Keratinocyte (primary cell): ENCODE results near the gene MOB2. TPM values are rescaled to one million over a fixed set of nuclear protein-coding genes. Genes with fewer than 3 reads are reported as not detected.

Source experiments
- DNase-seq: peaks from one replicate; pipeline ENCODE4 v3.0.0-alpha.2; 2011; ENCODE audit warnings: low read depth, missing footprints, low spot score
- FAIRE-seq: peaks from 2 replicates; lab custom pipeline; 2011; peaks lifted over from hg19 to GRCh38; lab: Jason Lieb, UNC
- H2AFZ ChIP-seq: 2 replicates; pipeline ENCODE4 v1.6.0; 2012; ENCODE audit warnings: low read length, control low read depth, inconsistent platforms; ENCODE audit not compliant: control insufficient read depth
- H3K27ac ChIP-seq: 2 replicates; pipeline ENCODE4 v1.5.1; 2011; ENCODE audit warnings: low read length; ENCODE audit not compliant: control insufficient read depth, insufficient read depth
- H3K27me3 ChIP-seq: 3 replicates; pipeline ENCODE4 v1.6.0; 2011; ENCODE audit warnings: low read length; ENCODE audit not compliant: control insufficient read depth, insufficient read depth; ENCODE audit errors: extremely low read depth
- H3K36me3 ChIP-seq, 2 experiments: 2 replicates in 1 of 2; 3 replicates in 1 of 2; pipeline ENCODE4 v1.5.1; 2011; ENCODE audit warnings: low read length in 2 of 2, mild to moderate bottlenecking in 1 of 2; ENCODE audit not compliant: control insufficient read depth in 2 of 2, insufficient read depth in 2 of 2; ENCODE audit errors: extremely low read depth in 1 of 2
- H3K4me1 ChIP-seq: 3 replicates; pipeline ENCODE4 v1.5.1; 2011; ENCODE audit warnings: low read length; ENCODE audit not compliant: control insufficient read depth, insufficient read depth; ENCODE audit errors: extremely low read depth
- H3K4me2 ChIP-seq: 3 replicates; pipeline ENCODE4 v1.6.0; 2011; ENCODE audit warnings: low read depth, low read length; ENCODE audit not compliant: control insufficient read depth, insufficient read depth; ENCODE audit errors: extremely low read depth
- H3K4me3 ChIP-seq, 3 experiments: fragments of 200-600 bp in 1 of 3; sonication (generic) in 1 of 3; 2 replicates in 2 of 3; 3 replicates in 1 of 3; pipeline ENCODE4 v1.5.1; 2011 to 2016; ENCODE audit warnings: low read length in 3 of 3, mild to moderate bottlenecking in 3 of 3, control low read depth in 2 of 3, inconsistent platforms in 1 of 3, low read depth in 1 of 3, mixed read lengths in 1 of 3, mixed run types in 1 of 3, moderate library complexity in 1 of 3; ENCODE audit not compliant: control insufficient read depth in 2 of 3, insufficient read depth in 2 of 3; ENCODE audit errors: extremely low read depth in 1 of 3
- H3K79me2 ChIP-seq: 2 replicates; pipeline ENCODE4 v1.6.0; 2012; ENCODE audit warnings: low read length; ENCODE audit not compliant: control insufficient read depth, insufficient read depth
- H3K9ac ChIP-seq: 3 replicates; pipeline ENCODE4 v1.6.0; 2011; ENCODE audit warnings: low read length; ENCODE audit not compliant: control insufficient read depth, insufficient read depth; ENCODE audit errors: extremely low read depth
- H3K9me1 ChIP-seq: 3 replicates; pipeline ENCODE4 v1.6.0; 2011; ENCODE audit warnings: low read length; ENCODE audit not compliant: control insufficient read depth, insufficient read depth; ENCODE audit errors: extremely low read depth
- H3K9me3 ChIP-seq: 2 replicates; pipeline ENCODE4 v1.5.1; 2012; ENCODE audit warnings: low read depth, low read length; ENCODE audit not compliant: control insufficient read depth
- H4K20me1 ChIP-seq: 3 replicates; pipeline ENCODE4 v1.6.0; 2011; ENCODE audit warnings: low read length; ENCODE audit not compliant: control insufficient read depth, insufficient read depth; ENCODE audit errors: extremely low read depth
- CTCF ChIP-seq, 3 experiments: IDR thresholded peaks in 1 of 3; conservative IDR thresholded peaks in 1 of 3; optimal IDR thresholded peaks in 1 of 3; 2 replicates in 2 of 3; 3 replicates in 1 of 3; pipeline versions ENCODE3 to v1.5.1; 2011; ENCODE audit warnings: low read length in 3 of 3, mild to moderate bottlenecking in 3 of 3, moderate library complexity in 2 of 3, control low read depth in 1 of 3, inconsistent platforms in 1 of 3; ENCODE audit not compliant: insufficient read depth in 2 of 3; ENCODE audit errors: extremely low read depth in 1 of 3
- EZH2 ChIP-seq: IDR thresholded peaks from one replicate; pipeline ENCODE4 v1.6.1; 2012; ENCODE audit warnings: inconsistent platforms, mild to moderate bottlenecking, low read length, moderate library complexity
- dilution Hi-C: fragments of 300-500 bp; cut with MboI; formaldehyde crosslinking; loops from one replicate; pipeline ENCODE4 v1.7.0; 2020; ENCODE audit warnings: low sequenced_read_pairs; ENCODE audit not compliant: extremely low pct_ligation_motif_present
- polyA plus RNA-seq, 5 experiments: library from polyadenylated mRNA; depleted of rRNA in 3 of 5; stranded (reverse) in 3 of 5; stranded (forward) in 1 of 5; unstranded in 1 of 5; fragments of >200 nt; gene quantifications; 1 replicate in 1 of 5; 2 replicates in 3 of 5; 3 replicates in 1 of 5; pipeline versions ENCODE4 v1.2.1 to v1.2.3, GENCODE V29; 2011 to 2012; ENCODE audit warnings: missing spikeins in 2 of 5, low read depth in 1 of 5, low replicate concordance in 1 of 5

Gene MOB2
- polyA plus RNA-seq, 1 donor (not counting 4 experiments of a cell fraction or from before 2014, with no cell fraction given) = 37.7 TPM

GRCh38 chr11:1479006-1479677, 7.4 kb downstream of the MOB2 start:
- Histone ChIP-seq H4K20me1 (peaks cover 11% of the 10 kb centered on the region), H3K79me2 (peaks cover 18% of the 10 kb centered on the region), H3K9me3 (no peaks in the 10 kb centered on the region), H3K9me1 (no peaks in the 10 kb centered on the region), H3K9ac (no peak overlapping the region), H3K36me3 (peaks cover 18 to 28% of the 10 kb centered on the region in 2 experiments), H3K4me3 (no peak overlapping the region), H2AFZ (no peak overlapping the region), H3K4me1 (no peaks in the 10 kb centered on the region), H3K27me3 (no peaks in the 10 kb centered on the region), H3K27ac (no peak overlapping the region), H3K4me2 (no peak overlapping the region)
- DNase-seq = no peak
- dilution Hi-C loops = no loop called here
- FAIRE-seq = no peak
- no peak for TF ChIP-seq CTCF (optimal IDR thresholded peaks at IDR 0.05 in 1 of 3, IDR thresholded peaks at IDR 0.05 in 1 of 3, conservative IDR thresholded peaks at IDR 0.05 in 1 of 3; ENCODE audit: extremely low read depth in 1 of 3, insufficient read depth in 2 of 3, low read length in 3 of 3)
- TF ChIP-seq EZH2 = no peak

GRCh38 chr11:1478544-1478943, 8.0 kb downstream of the MOB2 start:
- Histone ChIP-seq H4K20me1 (peaks cover 10% of the 10 kb centered on the region), H3K4me2 (no peak overlapping the region), H3K36me3 (peaks cover 18 to 30% of the 10 kb centered on the region in 2 experiments), H3K9ac (no peak overlapping the region), H3K9me1 (no peaks in the 10 kb centered on the region), H3K4me3 (no peak overlapping the region), H3K27ac (no peak overlapping the region), H2AFZ (no peak overlapping the region), H3K9me3 (no peaks in the 10 kb centered on the region), H3K4me1 (no peaks in the 10 kb centered on the region), H3K79me2 (peaks cover 12% of the 10 kb centered on the region), H3K27me3 (no peaks in the 10 kb centered on the region)
- DNase-seq = no peak
- dilution Hi-C loops = no loop called here
- TF ChIP-seq EZH2 = no peak
- no peak for TF ChIP-seq CTCF (optimal IDR thresholded peaks at IDR 0.05 in 1 of 3, IDR thresholded peaks at IDR 0.05 in 1 of 3, conservative IDR thresholded peaks at IDR 0.05 in 1 of 3; ENCODE audit: extremely low read depth in 1 of 3, insufficient read depth in 2 of 3, low read length in 3 of 3)
- FAIRE-seq = no peak
